RWPE2 (cell line): ENCODE results near the gene PLEKHN1.

Experiments used
- ATAC-seq: fragments of 200-7000 bp; cut with Tn5 transposase; 3 replicates; pipeline ENCODE4 v1.9.1; 2021; ENCODE audit warnings: low read depth
- DNase-seq: peaks from one replicate; pipeline ENCODE4 v3.0.0-alpha.2; 2020; ENCODE audit warnings: low spot score
- H3K27ac ChIP-seq: fragments of 450-650 bp; 2 replicates; pipeline ENCODE4 v1.5.1; 2017; ENCODE audit warnings: mild to moderate bottlenecking; ENCODE audit not compliant: poor library complexity, severe bottlenecking
- H3K27me3 ChIP-seq: fragments of 250-450 bp; sonication (Bioruptor Pico); 2 replicates; pipeline ENCODE4 v1.5.1; 2021; ENCODE audit warnings: mild to moderate bottlenecking, moderate library complexity; ENCODE audit not compliant: insufficient read depth, poor library complexity, severe bottlenecking
- H3K36me3 ChIP-seq: fragments of 250-450 bp; sonication (Bioruptor Pico); 2 replicates; pipeline ENCODE4 v1.5.1; 2020; ENCODE audit warnings: low read depth, mild to moderate bottlenecking, moderate library complexity
- H3K4me1 ChIP-seq: fragments of 250-450 bp; sonication (Bioruptor Pico); 2 replicates; pipeline ENCODE4 v1.5.1; 2021; ENCODE audit warnings: mild to moderate bottlenecking, moderate library complexity; ENCODE audit not compliant: insufficient read depth, poor library complexity, severe bottlenecking
- H3K4me3 ChIP-seq: fragments of 250-450 bp; sonication (Bioruptor Pico); 2 replicates; pipeline ENCODE4 v1.5.1; 2021; ENCODE audit warnings: mild to moderate bottlenecking, moderate library complexity; ENCODE audit not compliant: severe bottlenecking
- H3K9me3 ChIP-seq: fragments of 250-450 bp; sonication (Bioruptor Pico); 2 replicates; pipeline ENCODE4 v1.5.1; 2021; ENCODE audit warnings: mild to moderate bottlenecking, moderate library complexity; ENCODE audit not compliant: severe bottlenecking
- TF ChIP-seq, protein P1 (sequence below): fragments of 450-650 bp; IDR thresholded peaks from one replicate; pipeline ENCODE4 v1.5.1; 2017; ENCODE audit warnings: mild to moderate bottlenecking, moderate library complexity; ENCODE audit not compliant: poor library complexity, severe bottlenecking

Gene PLEKHN1

DNA sequence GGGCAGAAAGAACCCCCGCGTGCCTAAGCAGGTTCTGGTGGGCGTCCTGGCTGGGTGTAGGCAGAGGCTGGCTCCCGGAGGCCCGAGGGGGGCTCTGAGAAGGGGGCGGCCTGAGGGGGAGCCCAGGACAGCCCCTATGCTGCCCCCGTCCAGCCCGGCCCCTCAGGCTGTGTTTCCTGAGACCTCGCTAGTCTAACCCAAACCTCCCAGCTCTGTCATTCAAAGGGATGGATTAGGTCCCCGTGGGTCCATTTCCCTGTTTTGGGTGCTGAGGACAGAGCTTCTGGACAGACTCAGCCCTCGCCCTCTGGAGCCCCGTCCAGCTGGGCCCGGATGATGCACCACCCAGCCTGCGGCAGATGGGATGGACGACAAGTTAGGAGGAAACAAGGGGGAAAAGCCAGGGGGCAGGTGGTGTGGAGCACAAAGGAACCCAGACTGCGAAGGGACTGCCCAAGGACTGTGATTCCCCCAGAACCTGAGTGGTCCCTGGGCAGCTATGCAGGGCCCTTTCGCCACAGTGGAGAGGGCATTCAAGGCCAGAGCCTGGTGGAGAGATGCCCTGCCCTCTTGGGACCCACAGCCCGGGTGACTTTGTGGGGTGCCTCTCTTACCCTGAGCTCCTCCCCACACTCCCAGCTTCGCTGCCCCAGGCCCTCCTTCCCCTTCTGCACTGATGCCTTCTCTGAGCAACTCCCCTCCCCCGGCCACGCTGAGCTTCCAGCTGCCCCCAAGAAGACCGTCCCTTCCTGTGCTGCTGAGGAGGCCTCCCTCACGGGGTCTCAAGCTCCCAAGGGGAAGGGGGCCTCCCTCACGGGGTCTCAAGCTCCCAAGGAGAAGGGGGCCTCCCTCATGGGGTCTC, 30.8 kb downstream of the PLEKHN1 start:
- Histone ChIP-seq H3K4me1 (peaks cover 5% of the 10 kb centered on the region), H3K27ac (no peak overlapping the region), H3K9me3 (no peaks in the 10 kb centered on the region), H3K36me3 (no peaks in the 10 kb centered on the region), H3K27me3 (no peaks in the 10 kb centered on the region), H3K4me3 (no peak overlapping the region)
- TF ChIP-seq, protein P1, sequence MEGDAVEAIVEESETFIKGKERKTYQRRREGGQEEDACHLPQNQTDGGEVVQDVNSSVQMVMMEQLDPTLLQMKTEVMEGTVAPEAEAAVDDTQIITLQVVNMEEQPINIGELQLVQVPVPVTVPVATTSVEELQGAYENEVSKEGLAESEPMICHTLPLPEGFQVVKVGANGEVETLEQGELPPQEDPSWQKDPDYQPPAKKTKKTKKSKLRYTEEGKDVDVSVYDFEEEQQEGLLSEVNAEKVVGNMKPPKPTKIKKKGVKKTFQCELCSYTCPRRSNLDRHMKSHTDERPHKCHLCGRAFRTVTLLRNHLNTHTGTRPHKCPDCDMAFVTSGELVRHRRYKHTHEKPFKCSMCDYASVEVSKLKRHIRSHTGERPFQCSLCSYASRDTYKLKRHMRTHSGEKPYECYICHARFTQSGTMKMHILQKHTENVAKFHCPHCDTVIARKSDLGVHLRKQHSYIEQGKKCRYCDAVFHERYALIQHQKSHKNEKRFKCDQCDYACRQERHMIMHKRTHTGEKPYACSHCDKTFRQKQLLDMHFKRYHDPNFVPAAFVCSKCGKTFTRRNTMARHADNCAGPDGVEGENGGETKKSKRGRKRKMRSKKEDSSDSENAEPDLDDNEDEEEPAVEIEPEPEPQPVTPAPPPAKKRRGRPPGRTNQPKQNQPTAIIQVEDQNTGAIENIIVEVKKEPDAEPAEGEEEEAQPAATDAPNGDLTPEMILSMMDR, result no peak
- ATAC-seq, result no peak
- DNase-seq, result peak; percentile 57

DNA sequence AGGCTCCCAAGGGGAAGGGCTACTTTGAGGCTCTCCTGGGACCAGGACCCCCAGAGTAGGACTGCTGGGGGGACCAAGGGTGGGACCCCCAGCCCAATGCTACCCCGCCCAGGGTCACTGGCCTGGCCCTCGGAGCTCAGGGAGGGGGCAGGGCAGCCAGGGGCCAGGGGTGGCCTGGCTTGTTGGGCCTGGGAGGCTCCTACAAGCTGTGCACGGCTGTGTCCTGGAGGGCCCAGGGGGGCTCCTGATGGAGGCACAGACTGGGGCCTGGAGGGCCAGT, 31.4 kb downstream of the PLEKHN1 start:
- Histone ChIP-seq H3K27me3 (no peaks in the 10 kb centered on the region), H3K4me3 (no peak overlapping the region), H3K27ac (no peak overlapping the region), H3K36me3 (no peaks in the 10 kb centered on the region), H3K9me3 (no peaks in the 10 kb centered on the region), H3K4me1 (peaks cover 5% of the 10 kb centered on the region)
- TF ChIP-seq, protein P1, result no peak
- DNase-seq (no peak), ATAC-seq (no peak)

DNA sequence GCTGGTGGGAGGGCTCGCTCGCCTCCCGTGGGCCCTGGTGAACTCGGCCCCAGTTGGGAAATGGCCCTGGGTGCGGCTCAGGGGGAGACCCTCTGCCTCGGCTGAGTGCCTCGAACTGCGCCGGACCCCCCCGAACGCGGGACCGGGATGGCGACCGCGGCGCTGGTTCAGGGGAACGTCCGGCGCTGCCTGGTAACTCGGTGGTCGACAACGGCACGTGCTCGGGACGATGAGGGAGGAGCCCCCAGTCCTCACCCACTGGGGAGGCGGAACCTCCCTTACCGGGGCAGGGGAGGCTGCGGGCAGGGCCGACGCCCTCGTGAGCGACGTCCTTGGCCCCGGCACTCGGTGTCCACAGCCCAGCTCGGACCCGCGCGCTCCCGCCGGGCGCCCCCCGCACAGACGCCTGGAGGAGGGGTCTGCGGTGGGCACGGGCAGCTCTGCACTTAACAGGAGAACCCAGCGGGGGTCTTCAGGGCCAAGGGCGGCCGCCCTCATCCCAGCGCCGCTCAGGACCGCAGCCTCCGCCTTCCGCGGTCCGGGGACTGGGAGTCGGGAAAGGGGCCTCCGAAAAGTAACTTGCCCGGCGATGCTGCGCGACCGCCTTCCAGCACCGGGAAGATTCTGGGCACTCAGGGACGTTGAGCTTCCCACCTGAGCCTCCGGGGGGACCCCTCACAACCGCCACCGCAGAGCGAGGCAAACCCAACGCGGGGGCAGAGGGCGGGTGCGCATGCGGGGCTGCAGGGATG, 31.9 kb downstream of the PLEKHN1 start:
- Histone ChIP-seq H3K4me1 (peaks cover 5% of the 10 kb centered on the region), H3K27ac (no peak overlapping the region), H3K4me3 (no peak overlapping the region), H3K36me3 (no peaks in the 10 kb centered on the region), H3K27me3 (no peaks in the 10 kb centered on the region), H3K9me3 (no peaks in the 10 kb centered on the region)
- ATAC-seq, result no peak
- TF ChIP-seq, protein P1, result no peak
- DNase-seq, result peak; percentile 61

DNA sequence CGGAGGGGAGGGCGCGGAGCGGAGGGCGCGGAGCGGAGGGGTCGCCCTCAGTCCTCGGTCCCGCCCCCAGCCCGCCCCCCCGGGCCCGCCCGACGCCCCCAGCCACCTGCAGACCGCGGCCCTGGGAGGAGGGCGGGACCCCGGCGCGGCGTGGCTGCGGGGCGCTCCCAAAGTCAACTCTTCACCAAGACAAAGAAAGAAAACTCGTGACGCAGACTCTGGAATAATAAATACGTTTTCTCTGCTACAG, 32.4 kb downstream of the PLEKHN1 start:
- Histone ChIP-seq H3K27ac (no peak overlapping the region), H3K4me1 (peaks cover 5% of the 10 kb centered on the region), H3K36me3 (no peaks in the 10 kb centered on the region), H3K4me3 (peak overlapping the region; percentile 51), H3K27me3 (no peaks in the 10 kb centered on the region), H3K9me3 (no peaks in the 10 kb centered on the region)
- TF ChIP-seq, protein P1, result no peak
- DNase-seq (no peak), ATAC-seq (no peak)
